IgD-negative memory B cell (primary cell): ENCODE data around the gene PDZD4. TPM values are rescaled to one million over a fixed set of nuclear protein-coding genes. Genes with fewer than 3 reads are reported as not detected.
"Not testable (repeated sequence)": the region's sequence is repeated elsewhere in the genome, so short reads cannot be mapped to it uniquely, and the experiment has no call there.

Source experiments
- H3K27ac Mint-ChIP-seq, 3 donors: one replicate each; pipeline ENCODE4 v1.8.0; 2020 to 2022; ENCODE audit warnings: mild to moderate bottlenecking in 3 of 3, mixed read lengths in 3 of 3, moderate library complexity in 1 of 3
- H3K27me3 Mint-ChIP-seq: one replicate; pipeline ENCODE4 v1.8.0; 2021; ENCODE audit warnings: mixed read lengths
- H3K36me3 Mint-ChIP-seq: one replicate; pipeline ENCODE4 v1.8.0; 2020; ENCODE audit warnings: mild to moderate bottlenecking, mixed read lengths
- H3K4me1 Mint-ChIP-seq, 3 donors: one replicate each; pipeline ENCODE4 v1.8.0; 2020 to 2022; ENCODE audit warnings: mixed read lengths in 3 of 3, mild to moderate bottlenecking in 1 of 3
- H3K4me3 Mint-ChIP-seq, 4 donors: one replicate each; pipeline ENCODE4 v1.8.0; 2020 to 2022; ENCODE audit warnings: mild to moderate bottlenecking in 4 of 4, mixed read lengths in 4 of 4, moderate library complexity in 3 of 4
- H3K9me3 Mint-ChIP-seq, 3 donors: one replicate each; pipeline ENCODE4 v1.8.0; 2020 to 2021; ENCODE audit warnings: mixed read lengths in 3 of 3, mild to moderate bottlenecking in 1 of 3
- polyA plus RNA-seq: library from polyadenylated mRNA; unstranded; fragments of 300-500 nt; fragmentation: Illumina TruSeq; gene quantifications from one replicate; pipeline ENCODE4 v1.2.3, GENCODE V29; 2021

The PDZD4 gene
- polyA plus RNA-seq, 1 donor from 2014 or later: 0.15 TPM

- peaks cover 47% of the 10 kb centered on the region for H3K27me3 Mint-ChIP-seq
- H3K9me3 Mint-ChIP-seq: no peaks in the 10 kb centered on the region
- H3K4me3 Mint-ChIP-seq: peak overlapping the region in 2 of 4 donors; percentile 34 to 76
- peaks cover 0 to 17% (median 9%) of the 10 kb centered on the region in 3 donors for H3K4me1 Mint-ChIP-seq
- peaks cover 1% of the 10 kb centered on the region for H3K36me3 Mint-ChIP-seq
- H3K27ac Mint-ChIP-seq: peak overlapping the region in 1 of 3 donors; percentile 59
Measured at GRCh38 chrX:153818571-153819383, 11.6 kb downstream of the PDZD4 start.

DNA sequence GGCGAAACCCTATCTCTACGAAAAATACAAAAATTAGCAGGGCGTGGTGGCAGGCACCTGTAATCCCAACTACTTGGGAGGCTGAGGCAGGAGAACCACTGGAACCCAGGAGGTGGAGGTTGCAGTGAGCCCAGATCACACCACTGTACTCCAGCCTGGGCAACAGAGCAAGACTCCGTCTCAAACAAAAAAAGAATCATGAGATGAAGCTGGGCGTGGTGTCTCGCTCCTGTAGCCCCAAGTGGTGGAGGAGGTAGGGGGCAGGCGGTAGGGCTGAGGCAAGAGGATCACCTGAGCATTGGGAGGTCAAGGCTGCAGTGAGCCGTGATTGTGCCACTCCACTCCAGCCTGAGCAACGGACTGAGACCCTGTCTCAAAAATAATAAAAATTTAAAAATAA lies 12.3 kb downstream of the PDZD4 start:
- H3K9me3 Mint-ChIP-seq, H3K36me3 Mint-ChIP-seq: not testable (repeated sequence)
- H3K27ac Mint-ChIP-seq: peak overlapping the region in 1 of 3 donors; percentile 59
- H3K4me1 Mint-ChIP-seq: peaks cover 0 to 17% (median 9%) of the 10 kb centered on the region in 3 donors
- peak overlapping the region in 1 of 4 donors; percentile 63 for H3K4me3 Mint-ChIP-seq
- H3K27me3 Mint-ChIP-seq: peaks cover 46% of the 10 kb centered on the region

DNA sequence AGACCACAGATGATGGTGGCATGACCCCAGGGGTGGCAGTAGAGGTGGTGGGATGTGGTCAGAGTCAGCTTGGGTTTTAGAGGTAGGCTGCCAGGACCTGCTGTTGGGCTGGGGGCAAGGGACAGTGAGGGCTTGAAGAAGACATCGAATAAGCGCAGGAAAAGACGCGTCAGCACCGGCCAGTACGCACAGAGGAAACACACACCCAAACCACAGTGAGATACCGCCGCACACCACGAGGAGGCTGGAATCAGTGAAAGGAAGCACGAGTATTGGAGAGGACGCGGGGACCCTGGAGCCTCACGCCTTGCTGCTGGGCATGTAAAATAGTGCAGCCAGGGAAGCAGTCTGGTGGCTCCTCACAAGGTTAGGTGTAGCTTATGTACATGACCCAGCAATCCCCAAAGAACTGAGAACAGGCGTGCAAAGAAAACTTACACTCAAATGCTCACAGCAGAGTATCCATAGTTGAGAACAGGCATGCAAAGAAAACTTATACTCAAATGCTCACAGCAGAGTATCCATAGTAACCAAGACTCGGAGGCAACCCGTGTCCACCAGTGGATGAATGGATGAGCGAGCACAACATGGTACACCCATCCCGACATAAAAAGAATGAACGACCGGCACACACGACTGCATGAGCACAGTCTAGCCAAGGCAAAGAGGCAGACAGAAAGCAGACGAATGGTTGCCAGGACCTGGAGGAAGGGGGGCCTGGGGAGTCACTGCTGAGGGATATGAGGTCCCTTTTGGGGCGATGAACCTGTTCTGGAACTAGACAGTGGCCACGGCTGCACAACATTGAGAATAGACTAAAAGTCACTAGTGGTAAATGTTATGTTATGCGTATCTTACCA lies 13.3 kb downstream of the PDZD4 start:
- Mint-ChIP-seq H3K4me1 (peaks cover 0 to 11% (median 3%) of the 10 kb centered on the region in 3 donors), H3K36me3 (peaks cover 4% of the 10 kb centered on the region), H3K9me3 (no peaks in the 10 kb centered on the region), H3K27ac (peak overlapping the region in 2 of 3 donors; percentile 54 to 88), H3K27me3 (peaks cover 48% of the 10 kb centered on the region), H3K4me3 (no peak overlapping the region)

GRCh38 chrX:153814591-153815315 lies 15.6 kb downstream of the PDZD4 start:
- H3K27me3 Mint-ChIP-seq: peaks cover 43% of the 10 kb centered on the region
- no peaks in the 10 kb centered on the region for H3K9me3 Mint-ChIP-seq
- H3K4me3 Mint-ChIP-seq: peak overlapping the region in 1 of 4 donors; percentile 23
- peaks cover 3% of the 10 kb centered on the region for H3K36me3 Mint-ChIP-seq
- no peak overlapping the region for H3K27ac Mint-ChIP-seq
- peaks cover 0 to 7% (median 3%) of the 10 kb centered on the region in 3 donors for H3K4me1 Mint-ChIP-seq

DNA sequence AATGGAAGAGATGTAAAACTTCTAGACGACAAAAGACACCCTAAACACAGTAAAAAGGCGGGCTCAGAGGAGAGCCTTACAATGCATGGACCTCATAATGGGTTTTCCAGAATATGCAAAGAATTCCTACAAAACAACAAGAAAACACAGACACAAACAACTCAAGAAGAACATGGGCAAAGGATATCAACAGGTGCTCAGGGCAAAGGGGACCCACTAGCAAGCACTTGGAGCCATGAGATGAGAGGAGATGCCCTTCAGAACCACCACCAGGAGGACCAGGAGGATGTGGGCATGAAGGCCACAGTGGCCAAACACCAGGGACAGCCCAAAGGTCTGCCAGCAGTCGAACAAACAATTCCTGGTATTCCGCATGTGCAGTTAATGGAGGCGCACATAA lies 17.2 kb downstream of the PDZD4 start:
- Mint-ChIP-seq H3K27ac (no peak overlapping the region), H3K4me3 (no peak overlapping the region), H3K4me1 (peaks cover 0 to 7% (median 3%) of the 10 kb centered on the region in 3 donors), H3K36me3 (peaks cover 3% of the 10 kb centered on the region), H3K9me3 (no peaks in the 10 kb centered on the region), H3K27me3 (peaks cover 35% of the 10 kb centered on the region)

- Mint-ChIP-seq H3K4me3 (no peak overlapping the region), H3K36me3 (peaks cover 3% of the 10 kb centered on the region), H3K27me3 (peaks cover 29% of the 10 kb centered on the region), H3K27ac (no peak overlapping the region), H3K9me3 (no peaks in the 10 kb centered on the region), H3K4me1 (peaks cover 0 to 7% (median 3%) of the 10 kb centered on the region in 3 donors)
Measured at GRCh38 chrX:153812220-153812619, 18.1 kb downstream of the PDZD4 start.

GRCh38 chrX:153807976-153808375 lies 22.4 kb downstream of the PDZD4 start:
- Mint-ChIP-seq H3K36me3 (peaks cover under 1% of the 10 kb centered on the region), H3K4me1 (no peaks in the 10 kb centered on the region), H3K27me3 (peaks cover 12% of the 10 kb centered on the region), H3K9me3 (no peaks in the 10 kb centered on the region), H3K27ac (no peak overlapping the region), H3K4me3 (no peak overlapping the region)

GRCh38 chrX:153806999-153807575 lies 23.3 kb downstream of the PDZD4 start:
- no peaks in the 10 kb centered on the region for H3K4me1 Mint-ChIP-seq
- H3K27me3 Mint-ChIP-seq: peaks cover 7% of the 10 kb centered on the region
- no peak overlapping the region for H3K4me3 Mint-ChIP-seq
- H3K27ac Mint-ChIP-seq: no peak overlapping the region
- no peaks in the 10 kb centered on the region for H3K36me3 Mint-ChIP-seq
- no peaks in the 10 kb centered on the region for H3K9me3 Mint-ChIP-seq

- H3K4me1 Mint-ChIP-seq: no peaks in the 10 kb centered on the region
- no peaks in the 10 kb centered on the region for H3K36me3 Mint-ChIP-seq
- H3K4me3 Mint-ChIP-seq: peak overlapping the region in 1 of 4 donors; percentile 47
- no peaks in the 10 kb centered on the region for H3K9me3 Mint-ChIP-seq
- no peak overlapping the region for H3K27ac Mint-ChIP-seq
- peaks cover 4% of the 10 kb centered on the region for H3K27me3 Mint-ChIP-seq
Measured at GRCh38 chrX:153805436-153805835, 24.9 kb downstream of the PDZD4 start.

DNA sequence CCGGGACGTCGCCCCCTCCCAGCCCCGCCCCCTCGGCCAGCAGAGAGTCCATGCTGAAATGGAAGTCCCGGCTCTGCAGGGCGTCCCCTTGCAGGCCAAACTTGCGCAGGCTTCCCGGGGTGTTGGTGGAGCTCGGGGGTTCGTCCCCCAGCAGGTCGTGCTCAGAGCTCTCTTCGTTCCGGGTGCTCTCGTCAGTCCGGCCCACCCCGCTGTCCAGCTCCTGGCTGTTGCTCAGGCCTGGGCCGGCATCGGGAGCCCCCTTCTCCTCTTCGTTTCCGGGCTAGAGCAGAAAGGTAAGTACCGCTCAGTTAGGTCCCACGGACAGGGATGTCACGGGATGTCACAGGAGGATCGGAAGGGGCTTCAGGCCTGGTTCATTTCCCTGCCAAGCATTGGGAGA lies 25.7 kb downstream of the PDZD4 start:
- H3K36me3 Mint-ChIP-seq: no peaks in the 10 kb centered on the region
- H3K4me1 Mint-ChIP-seq: no peaks in the 10 kb centered on the region
- no peaks in the 10 kb centered on the region for H3K9me3 Mint-ChIP-seq
- H3K27ac Mint-ChIP-seq: no peak overlapping the region
- peaks cover 2% of the 10 kb centered on the region for H3K27me3 Mint-ChIP-seq
- no peak overlapping the region for H3K4me3 Mint-ChIP-seq

- no peak overlapping the region for H3K4me3 Mint-ChIP-seq
- H3K27me3 Mint-ChIP-seq: peaks cover 2% of the 10 kb centered on the region
- no peaks in the 10 kb centered on the region for H3K4me1 Mint-ChIP-seq
- H3K36me3 Mint-ChIP-seq: no peaks in the 10 kb centered on the region
- no peaks in the 10 kb centered on the region for H3K9me3 Mint-ChIP-seq
- H3K27ac Mint-ChIP-seq: no peak overlapping the region
Measured at GRCh38 chrX:153804100-153804595, 26.2 kb downstream of the PDZD4 start.

DNA sequence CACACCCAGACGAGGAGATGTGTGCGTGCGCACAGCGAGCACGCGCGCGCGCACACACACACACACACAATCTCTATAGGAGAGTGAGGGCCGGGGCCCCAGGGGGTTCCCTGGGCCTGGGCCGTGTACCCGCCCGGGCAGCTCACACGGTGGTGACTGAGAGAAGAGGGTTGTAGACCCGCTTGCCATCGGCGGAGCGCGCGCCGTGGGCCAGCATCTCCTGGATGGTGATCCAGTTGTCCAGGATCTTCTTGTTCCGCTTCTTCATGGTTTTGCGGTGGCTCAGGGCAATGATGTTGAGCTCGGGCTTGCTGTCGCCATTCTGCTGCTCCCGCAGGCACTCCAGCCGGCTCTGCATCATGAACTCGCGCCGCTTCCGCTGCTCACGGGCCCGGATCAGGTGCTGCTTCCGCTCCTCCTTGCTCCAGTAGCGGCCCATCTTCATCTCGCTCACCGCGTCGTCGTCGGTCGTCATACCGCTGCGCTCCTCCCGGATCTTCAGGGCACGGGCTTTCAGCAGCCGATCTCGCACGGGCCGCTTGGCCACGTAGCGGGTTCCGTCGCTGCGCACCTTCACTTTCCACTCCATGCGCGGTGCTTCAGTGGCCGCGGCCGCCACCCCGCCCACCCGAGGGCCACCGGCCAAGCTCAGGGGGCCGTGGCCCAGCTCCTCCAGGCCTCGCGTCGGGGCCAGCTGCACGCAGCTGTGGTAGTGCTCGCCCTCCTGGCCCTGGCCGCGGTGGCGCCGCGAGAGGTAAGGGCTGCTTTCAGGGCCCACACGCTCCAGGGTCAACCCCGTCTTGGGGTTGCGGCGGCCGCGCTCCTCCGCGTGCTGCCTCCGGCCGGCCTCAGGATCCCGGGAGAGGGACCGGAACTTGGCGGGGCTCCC lies 26.9 kb downstream of the PDZD4 start:
- Mint-ChIP-seq H3K9me3 (no peaks in the 10 kb centered on the region), H3K4me1 (no peaks in the 10 kb centered on the region), H3K27me3 (peaks cover 2% of the 10 kb centered on the region), H3K27ac (no peak overlapping the region), H3K4me3 (no peak overlapping the region), H3K36me3 (no peaks in the 10 kb centered on the region)

DNA sequence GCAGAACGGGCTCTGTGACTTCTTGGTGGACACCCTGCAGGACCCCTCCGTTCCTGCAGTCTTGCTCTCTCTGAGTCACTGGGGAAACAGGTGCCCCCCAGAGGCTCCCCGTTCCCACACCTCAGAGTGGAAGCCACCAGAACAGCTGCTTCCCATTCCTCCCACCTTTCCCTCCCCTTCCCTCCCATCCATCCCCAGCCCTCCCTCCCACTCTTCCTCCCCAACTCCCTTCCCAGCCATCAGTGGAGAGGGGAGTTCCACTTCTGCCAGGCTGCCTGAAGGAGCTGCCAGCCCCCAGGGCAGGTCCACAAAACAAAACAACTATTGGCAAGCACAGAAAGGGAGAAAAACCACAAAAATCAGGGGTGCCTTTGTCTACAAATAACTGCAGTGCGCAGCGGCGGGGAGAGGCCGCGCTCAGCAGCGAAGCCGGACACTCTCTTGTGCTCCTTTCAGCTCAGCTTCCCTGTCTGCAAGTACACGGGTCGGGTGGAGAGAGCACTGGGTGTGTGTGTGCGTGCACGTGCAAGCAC lies 27.8 kb downstream of the PDZD4 start:
- H3K9me3 Mint-ChIP-seq: no peaks in the 10 kb centered on the region
- no peaks in the 10 kb centered on the region for H3K36me3 Mint-ChIP-seq
- no peaks in the 10 kb centered on the region for H3K4me1 Mint-ChIP-seq
- H3K27ac Mint-ChIP-seq: no peak overlapping the region
- no peak overlapping the region for H3K4me3 Mint-ChIP-seq
- no peaks in the 10 kb centered on the region for H3K27me3 Mint-ChIP-seq
